Endodermal cell (in vitro differentiated cells): ENCODE data around the gene C5orf58. TPM values are rescaled to one million over a fixed set of nuclear protein-coding genes. Genes with fewer than 3 reads are reported as not detected.

Experiments used
- DNase-seq: peaks from one replicate; pipeline ENCODE4 v3.0.0-alpha.2; 2017
- H3K27ac ChIP-seq: 2 replicates; pipeline ENCODE4 v1.5.1; 2013; ENCODE audit warnings: mild to moderate bottlenecking, low read depth, low read length, moderate library complexity
- H3K27me3 ChIP-seq: 2 replicates; pipeline ENCODE4 v1.6.1; 2013; ENCODE audit warnings: mild to moderate bottlenecking, low read length, moderate library complexity; ENCODE audit not compliant: insufficient read depth, control insufficient read depth, poor library complexity, severe bottlenecking
- H3K36me3 ChIP-seq: 2 replicates; pipeline ENCODE4 v1.7.0; 2013; ENCODE audit warnings: mild to moderate bottlenecking, low read length, moderate library complexity; ENCODE audit not compliant: control insufficient read depth, insufficient read depth
- H3K4me1 ChIP-seq: one replicate; pipeline ENCODE4 v1.7.0; 2013; ENCODE audit warnings: low read length; ENCODE audit not compliant: control insufficient read depth, insufficient read depth
- H3K4me3 ChIP-seq: 2 replicates; pipeline ENCODE4 v1.5.1; 2013; ENCODE audit warnings: mild to moderate bottlenecking, low read length, moderate library complexity
- H3K9ac ChIP-seq: 2 replicates; pipeline ENCODE4 v1.6.1; 2013; ENCODE audit warnings: mild to moderate bottlenecking, low read length, moderate library complexity; ENCODE audit not compliant: poor library complexity, severe bottlenecking; ENCODE audit errors: extremely low read depth
- H3K9me3 ChIP-seq: 2 replicates; pipeline ENCODE4 v1.6.1; 2013; ENCODE audit warnings: mild to moderate bottlenecking, low read length, moderate library complexity; ENCODE audit not compliant: control insufficient read depth
- H3K27ac Mint-ChIP-seq: 2 replicates; pipeline ENCODE4 v1.8.0; 2020; ENCODE audit warnings: mixed read lengths
- H3K27me3 Mint-ChIP-seq: 2 replicates; pipeline ENCODE4 v1.8.0; 2021; ENCODE audit warnings: mild to moderate bottlenecking, mixed read lengths; ENCODE audit not compliant: insufficient read depth
- H3K36me3 Mint-ChIP-seq: 2 replicates; pipeline ENCODE4 v1.8.0; 2020; ENCODE audit warnings: low read depth, mixed read lengths
- H3K4me1 Mint-ChIP-seq: 2 replicates; pipeline ENCODE4 v1.8.0; 2020; ENCODE audit warnings: mixed read lengths
- H3K4me3 Mint-ChIP-seq: 2 replicates; pipeline ENCODE4 v1.8.0; 2020; ENCODE audit warnings: mild to moderate bottlenecking, moderate library complexity, mixed read lengths
- H3K9me3 Mint-ChIP-seq: 2 replicates; pipeline ENCODE4 v1.8.0; 2020; ENCODE audit warnings: mild to moderate bottlenecking, mixed read lengths
- WGBS, 2 experiments: methylation state at CpG; one replicate each; pipeline versions ENCODE4 v1.1.5 to v1.1.7; 2013; ENCODE audit warnings: missing lambda C conversion rate in 2 of 2, mixed read lengths in 1 of 2; ENCODE audit not compliant: insufficient coverage in 1 of 2, insufficient read length in 1 of 2; 5-methylcytosine and 5-hydroxymethylcytosine counted together
- total RNA-seq, 2 donors: library from RNA; stranded (reverse); fragmentation: NEBNext Ultra II Directional in 1 of 2; extraction: Animal tissue kit (Norgen Biotek cat#: 25700) in 1 of 2; gene quantifications; 2 replicates in 1 of 2; 3 replicates in 1 of 2; pipeline ENCODE4 v1.2.1, GENCODE V29; 2021
- TF ChIP-seq, protein P1 (sequence below): fragments of 200-600 bp; sonication (generic); conservative IDR thresholded peaks from 2 replicates; pipeline ENCODE4 v1.5.0; 2021; ENCODE audit warnings: antibody characterized with exemption, mild to moderate bottlenecking

The C5orf58 gene
- total RNA-seq, 2 donors from 2014 or later = 0.95 TPM; not detected in 1

DNA sequence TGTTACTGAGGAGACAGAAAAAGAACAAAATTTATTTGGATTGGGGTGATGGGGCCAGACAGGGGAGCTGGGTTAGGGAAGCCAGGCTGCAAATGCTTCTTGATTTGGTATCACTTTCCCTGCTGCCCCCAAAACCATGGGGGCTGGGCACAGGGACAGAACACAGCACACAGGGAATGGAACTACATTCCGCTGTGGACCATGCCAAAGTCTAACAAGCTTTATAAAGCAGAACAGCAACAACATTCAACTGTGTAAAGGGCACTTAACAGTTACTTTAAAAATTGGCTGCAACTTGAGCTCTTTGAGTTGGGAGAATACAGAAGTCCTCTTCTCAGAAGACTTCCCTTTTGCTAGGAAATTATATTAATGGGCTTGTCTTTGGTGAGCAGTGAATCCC lies 23.8 kb downstream of the C5orf58 start:
- H3K9me3 Mint-ChIP-seq = no peaks in the 10 kb centered on the region
- no peaks in the 10 kb centered on the region for H3K27me3 ChIP-seq
- no peaks in the 10 kb centered on the region for H3K4me1 ChIP-seq
- no peaks in the 10 kb centered on the region for H3K27me3 Mint-ChIP-seq
- no peak overlapping the region for H3K4me3 ChIP-seq
- no peak for DNase-seq
- H3K27ac ChIP-seq = no peak overlapping the region
- H3K9me3 ChIP-seq = no peaks in the 10 kb centered on the region
- H3K36me3 ChIP-seq = no peaks in the 10 kb centered on the region
- H3K4me3 Mint-ChIP-seq = no peak overlapping the region
- no peak overlapping the region for H3K9ac ChIP-seq
- H3K27ac Mint-ChIP-seq = no peak overlapping the region
- 96% methylated on average over 1 of the region's 1 CpG; no CpG with 5 or more reads in 1 of the 2 experiments for WGBS, 2 experiments
- peaks cover 32% of the 10 kb centered on the region for H3K4me1 Mint-ChIP-seq
- TF ChIP-seq, protein P1, sequence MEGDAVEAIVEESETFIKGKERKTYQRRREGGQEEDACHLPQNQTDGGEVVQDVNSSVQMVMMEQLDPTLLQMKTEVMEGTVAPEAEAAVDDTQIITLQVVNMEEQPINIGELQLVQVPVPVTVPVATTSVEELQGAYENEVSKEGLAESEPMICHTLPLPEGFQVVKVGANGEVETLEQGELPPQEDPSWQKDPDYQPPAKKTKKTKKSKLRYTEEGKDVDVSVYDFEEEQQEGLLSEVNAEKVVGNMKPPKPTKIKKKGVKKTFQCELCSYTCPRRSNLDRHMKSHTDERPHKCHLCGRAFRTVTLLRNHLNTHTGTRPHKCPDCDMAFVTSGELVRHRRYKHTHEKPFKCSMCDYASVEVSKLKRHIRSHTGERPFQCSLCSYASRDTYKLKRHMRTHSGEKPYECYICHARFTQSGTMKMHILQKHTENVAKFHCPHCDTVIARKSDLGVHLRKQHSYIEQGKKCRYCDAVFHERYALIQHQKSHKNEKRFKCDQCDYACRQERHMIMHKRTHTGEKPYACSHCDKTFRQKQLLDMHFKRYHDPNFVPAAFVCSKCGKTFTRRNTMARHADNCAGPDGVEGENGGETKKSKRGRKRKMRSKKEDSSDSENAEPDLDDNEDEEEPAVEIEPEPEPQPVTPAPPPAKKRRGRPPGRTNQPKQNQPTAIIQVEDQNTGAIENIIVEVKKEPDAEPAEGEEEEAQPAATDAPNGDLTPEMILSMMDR = no peak
- no peaks in the 10 kb centered on the region for H3K36me3 Mint-ChIP-seq

DNA sequence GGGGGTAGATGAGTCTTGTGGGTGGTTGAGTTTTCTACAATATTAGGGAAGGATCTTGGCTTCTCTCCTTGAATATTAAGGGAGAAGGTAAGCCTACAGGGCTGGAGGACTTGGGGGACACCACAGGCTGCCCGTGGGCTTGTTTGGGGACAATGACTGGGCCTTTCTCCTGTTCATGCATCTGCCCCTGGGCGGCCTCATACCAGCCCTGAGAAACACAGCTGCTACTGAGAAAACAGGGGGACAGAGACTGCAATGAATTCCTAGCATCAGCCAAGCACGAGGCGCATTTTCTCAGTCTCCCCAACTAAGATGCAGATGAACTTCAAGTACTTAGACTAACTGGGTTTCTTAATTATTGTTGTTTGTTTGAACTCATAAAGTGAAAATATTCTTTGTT lies 24.6 kb downstream of the C5orf58 start:
- H3K9ac ChIP-seq = no peak overlapping the region
- Mint-ChIP-seq H3K4me3 (no peak overlapping the region), H3K9me3 (no peaks in the 10 kb centered on the region), H3K27ac (no peak overlapping the region), H3K27me3 (no peaks in the 10 kb centered on the region), H3K4me1 (peaks cover 24% of the 10 kb centered on the region), H3K36me3 (no peaks in the 10 kb centered on the region)
- no peak overlapping the region for H3K4me3 ChIP-seq
- no peaks in the 10 kb centered on the region for H3K27me3 ChIP-seq
- DNase-seq = no peak
- H3K9me3 ChIP-seq = no peaks in the 10 kb centered on the region
- no peak overlapping the region for H3K27ac ChIP-seq
- no peaks in the 10 kb centered on the region for H3K4me1 ChIP-seq
- TF ChIP-seq, protein P1 = no peak
- no peaks in the 10 kb centered on the region for H3K36me3 ChIP-seq
- 94% methylated on average over 4 of the region's 4 CpGs; no CpG with 5 or more reads in 1 of the 2 experiments for WGBS, 2 experiments

DNA sequence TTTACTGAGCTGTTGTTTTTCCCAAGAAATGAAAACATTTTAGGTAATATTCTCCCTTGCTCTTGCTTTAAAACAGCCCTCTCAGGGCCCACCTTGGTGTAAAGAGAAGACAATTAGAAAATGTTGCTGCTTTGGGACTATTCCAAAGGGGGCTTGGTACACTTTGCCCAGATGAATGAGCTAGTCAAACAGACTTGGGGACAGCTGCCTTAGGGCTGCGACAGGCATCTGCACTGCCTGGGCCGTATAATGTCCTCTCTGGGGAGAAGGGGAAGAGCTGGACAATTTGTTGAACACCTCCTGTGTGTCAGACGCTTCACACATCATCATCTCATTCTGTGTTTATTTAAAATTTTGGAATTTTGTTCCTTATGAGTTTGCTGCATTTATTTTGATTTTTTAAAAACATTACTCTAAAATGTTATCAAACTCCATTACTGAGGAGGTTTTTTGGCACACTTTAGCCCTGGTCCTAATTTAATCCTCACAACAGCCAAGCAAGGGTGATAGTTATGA lies 28.8 kb downstream of the C5orf58 start:
- H3K27ac Mint-ChIP-seq = no peak overlapping the region
- Histone ChIP-seq H3K27me3 (peaks cover under 1% of the 10 kb centered on the region), H3K27ac (no peak overlapping the region), H3K36me3 (no peaks in the 10 kb centered on the region), H3K4me1 (no peaks in the 10 kb centered on the region), H3K4me3 (no peak overlapping the region), H3K9ac (no peak overlapping the region), H3K9me3 (no peaks in the 10 kb centered on the region)
- no peaks in the 10 kb centered on the region for H3K36me3 Mint-ChIP-seq
- peaks cover 6% of the 10 kb centered on the region for H3K4me1 Mint-ChIP-seq
- no peaks in the 10 kb centered on the region for H3K9me3 Mint-ChIP-seq
- TF ChIP-seq, protein P1 = no peak
- 93% methylated on average over 3 of the region's 3 CpGs; no CpG with 5 or more reads in 1 of the 2 experiments for WGBS, 2 experiments
- DNase-seq = no peak
- H3K27me3 Mint-ChIP-seq = peaks cover 6% of the 10 kb centered on the region
- no peak overlapping the region for H3K4me3 Mint-ChIP-seq
